Spleen (tissue), 7 donors: ENCODE results near the gene GNAZ.

Source experiments
- CTCF ChIP-seq, 11 experiments: fragments of 200-600 bp in 7 of 11; fragments of 450-650 bp in 4 of 11; sonication (generic) in 4 of 11; IDR thresholded peaks in 8 of 11; conservative IDR thresholded peaks in 3 of 11; 1 replicate in 7 of 11; 2 replicates in 4 of 11; pipeline versions ENCODE4 v1.4.0 to v1.8.0; 2016 to 2021; ENCODE audit warnings: antibody characterized with exemption in 11 of 11, inconsistent platforms in 4 of 11, mild to moderate bottlenecking in 1 of 11
- POLR2AphosphoS5 ChIP-seq, 3 donors: sonication (generic); formaldehyde crosslinking; IDR thresholded peaks; one replicate each; pipeline ENCODE4 v1.5.1; 2017; ENCODE audit warnings: antibody characterized with exemption in 3 of 3
- donor health status: DM: no; HTN: no; CAD: no; lungs with moderate emphysema.
- donor health status: DM: no; HTN: no; CAD: no.
- donor health status: DM: no; HTN: no; CAD: no.

- no peak for TF ChIP-seq CTCF (IDR thresholded peaks at IDR 0.05 in 8 of 11, conservative IDR thresholded peaks at IDR 0.05 in 3 of 11)
- TF ChIP-seq POLR2AphosphoS5 (IDR thresholded peaks at IDR 0.05), result no peak
Observed at GRCh38 chr22:23047742-23048141, 22.6 kb upstream of the GNAZ start.
